GM23338 (cell line): ENCODE results near the gene GHRHR. TPM values are rescaled to one million over a fixed set of nuclear protein-coding genes. Genes with fewer than 3 reads are reported as not detected.

Experiments
- ATAC-seq: fragments of 200-7000 bp; cut with Tn5 transposase; 3 replicates; pipeline ENCODE4 v1.9.1; 2020
- DNase-seq: peaks from one replicate; pipeline ENCODE4 v3.0.0-alpha.2; 2015; ENCODE audit warnings: low spot score
- H2AFZ ChIP-seq: fragments of 200-600 bp; sonication (generic); 2 replicates; pipeline ENCODE4 v1.8.0; 2016; ENCODE audit warnings: antibody characterized with exemption, mild to moderate bottlenecking, moderate library complexity
- H3F3A ChIP-seq: fragments of 200-600 bp; sonication (generic); replicated peaks from 2 replicates; pipeline ENCODE4 v1.8.0; 2017; ENCODE audit warnings: antibody characterized with exemption, mixed run types, low read depth
- H3K27ac ChIP-seq: fragments of 200-600 bp; sonication (generic); 2 replicates; pipeline ENCODE4 v1.6.1; 2016; ENCODE audit warnings: low read depth
- H3K27me3 ChIP-seq: fragments of 200-600 bp; sonication (generic); 2 replicates; pipeline ENCODE4 v1.8.0; 2016; ENCODE audit warnings: mild to moderate bottlenecking, mixed run types, moderate library complexity; ENCODE audit not compliant: insufficient read depth
- H3K36me3 ChIP-seq: fragments of 200-600 bp; sonication (generic); 2 replicates; pipeline ENCODE4 v1.8.0; 2016; ENCODE audit warnings: mild to moderate bottlenecking; ENCODE audit not compliant: insufficient read depth
- H3K4me1 ChIP-seq: fragments of 200-600 bp; sonication (generic); 2 replicates; pipeline ENCODE4 v1.8.0; 2016; ENCODE audit warnings: mild to moderate bottlenecking, moderate library complexity; ENCODE audit not compliant: insufficient read depth
- H3K4me2 ChIP-seq: fragments of 200-600 bp; sonication (generic); 2 replicates; pipeline ENCODE4 v1.7.1; 2017; ENCODE audit warnings: mixed run types
- H3K4me3 ChIP-seq: fragments of 200-600 bp; sonication (generic); 2 replicates; pipeline ENCODE4 v1.6.1; 2016; ENCODE audit warnings: mixed run types
- H3K79me2 ChIP-seq: fragments of 200-600 bp; sonication (generic); replicated peaks from 2 replicates; pipeline ENCODE4 v1.8.0; 2017; ENCODE audit warnings: mild to moderate bottlenecking; ENCODE audit not compliant: insufficient read depth
- H3K9me2 ChIP-seq: fragments of 200-600 bp; sonication (generic); 2 replicates; pipeline ENCODE4 v1.8.0; 2017; ENCODE audit not compliant: insufficient read depth
- H4K20me1 ChIP-seq: fragments of 200-600 bp; sonication (generic); replicated peaks from 2 replicates; pipeline ENCODE4 v1.8.0; 2017; ENCODE audit warnings: mild to moderate bottlenecking; ENCODE audit not compliant: insufficient read depth
- H3K27ac Mint-ChIP-seq: 2 replicates; pipeline ENCODE4 v1.8.0; 2020; ENCODE audit warnings: inconsistent platforms, mild to moderate bottlenecking, moderate library complexity, mixed read lengths
- H3K27me3 Mint-ChIP-seq: 3 replicates; pipeline ENCODE4 v1.8.0; 2022; ENCODE audit warnings: low read depth, mild to moderate bottlenecking, moderate library complexity, mixed read lengths, inconsistent platforms; ENCODE audit not compliant: insufficient read depth, poor library complexity
- H3K36me3 Mint-ChIP-seq: 3 replicates; pipeline ENCODE4 v1.8.0; 2021; ENCODE audit warnings: low read depth, mild to moderate bottlenecking, inconsistent platforms, moderate library complexity, mixed read lengths
- H3K4me1 Mint-ChIP-seq: 3 replicates; pipeline ENCODE4 v1.8.0; 2020; ENCODE audit warnings: mild to moderate bottlenecking, inconsistent platforms, mixed read lengths
- H3K4me3 Mint-ChIP-seq: 3 replicates; pipeline ENCODE4 v1.8.0; 2021; ENCODE audit warnings: moderate library complexity, mild to moderate bottlenecking, inconsistent platforms, mixed read lengths
- H3K9me3 Mint-ChIP-seq: 3 replicates; pipeline ENCODE4 v1.8.0; 2020; ENCODE audit warnings: moderate library complexity, mild to moderate bottlenecking, inconsistent platforms, mixed read lengths
- CREB1 ChIP-seq: fragments of 250-450 bp; sonication (Bioruptor Pico); IDR thresholded peaks from 2 replicates; pipeline ENCODE4 v1.5.0; 2020; ENCODE audit warnings: low read depth, mild to moderate bottlenecking, moderate library complexity
- CTCF ChIP-seq, 2 experiments: fragments of 200-600 bp in 1 of 2; sonication (generic) in 1 of 2; conservative IDR thresholded peaks; 2 replicates each; pipeline versions ENCODE4 v1.5.1 to v1.6.1; 2016 to 2017; ENCODE audit warnings: antibody characterized with exemption in 2 of 2, low read depth in 2 of 2, mild to moderate bottlenecking in 2 of 2, moderate library complexity in 1 of 2
- ETS1 ChIP-seq: IDR thresholded peaks from 2 replicates; pipeline ENCODE4 v1.6.1; 2016; ENCODE audit warnings: antibody characterized with exemption
- EZH2 ChIP-seq: fragments of 200-600 bp; sonication (generic); IDR thresholded peaks from one replicate; pipeline ENCODE4 v1.8.0; 2017; ENCODE audit warnings: antibody characterized with exemption, mild to moderate bottlenecking, low read depth; ENCODE audit not compliant: unreplicated experiment
- JUNB ChIP-seq: IDR thresholded peaks from one replicate; pipeline ENCODE4 v1.6.1; 2016; ENCODE audit warnings: antibody characterized with exemption; ENCODE audit not compliant: unreplicated experiment
- STAT1 ChIP-seq: IDR thresholded peaks from one replicate; pipeline ENCODE4 v1.6.1; 2016; ENCODE audit warnings: antibody characterized with exemption; ENCODE audit not compliant: unreplicated experiment
- ZNF114 ChIP-seq: fragments of 250-450 bp; sonication (Bioruptor Pico); IDR thresholded peaks from 2 replicates; pipeline ENCODE4 v1.5.0; 2020; ENCODE audit warnings: mild to moderate bottlenecking, moderate library complexity
- ZNF331 ChIP-seq: fragments of 250-450 bp; sonication (Bioruptor Pico); IDR thresholded peaks from 2 replicates; pipeline ENCODE4 v1.5.0; 2020; ENCODE audit warnings: low read depth, mild to moderate bottlenecking, moderate library complexity
- polyA plus RNA-seq: library from polyadenylated mRNA; unstranded; fragments of >200 nt; fragmentation: Nextera tagmentation; extraction: Ambion mirVana; gene quantifications from 2 replicates; pipeline ENCODE4 v1.2.1, GENCODE V29; 2016
- total RNA-seq: library from RNA; depleted of rRNA; stranded (reverse); fragments of >200 nt; shearing (Covaris generic); gene quantifications from 2 replicates; pipeline ENCODE4 v1.2.3, GENCODE V29; 2014
- TF ChIP-seq, protein P1 (sequence below): IDR thresholded peaks from one replicate; pipeline ENCODE4 v1.6.1; 2018; ENCODE audit warnings: antibody characterized with exemption; ENCODE audit not compliant: unreplicated experiment
- TF ChIP-seq, protein P2 (sequence below): fragments of 250-450 bp; sonication (Bioruptor Pico); IDR thresholded peaks from 2 replicates; pipeline ENCODE4 v1.5.0; 2020; ENCODE audit warnings: mild to moderate bottlenecking, moderate library complexity

The GHRHR gene
- total and polyA plus RNA-seq, 2 experiments from 2014 or later, result 2.2 TPM; not detected in 1

- Histone ChIP-seq H3K4me2 (no peak overlapping the region), H3K79me2 (no peaks in the 10 kb centered on the region), H3K27ac (no peak overlapping the region), H3K4me3 (no peak overlapping the region), H3K9me2 (peaks cover 6% of the 10 kb centered on the region; the same call in 1 of the 2 replicates), H3K4me1 (no peaks in the 10 kb centered on the region), H4K20me1 (no peaks in the 10 kb centered on the region), H2AFZ (no peak overlapping the region), H3K27me3 (no peaks in the 10 kb centered on the region), H3K36me3 (no peaks in the 10 kb centered on the region), H3F3A (no peaks in the 10 kb centered on the region)
- H3K27me3 Mint-ChIP-seq, result peaks cover 7% of the 10 kb centered on the region
- no peaks in the 10 kb centered on the region for H3K36me3 Mint-ChIP-seq
- H3K4me1 Mint-ChIP-seq, result no peaks in the 10 kb centered on the region
- no peak for TF ChIP-seq ETS1
- no peak for TF ChIP-seq JUNB
- TF ChIP-seq, protein P1, sequence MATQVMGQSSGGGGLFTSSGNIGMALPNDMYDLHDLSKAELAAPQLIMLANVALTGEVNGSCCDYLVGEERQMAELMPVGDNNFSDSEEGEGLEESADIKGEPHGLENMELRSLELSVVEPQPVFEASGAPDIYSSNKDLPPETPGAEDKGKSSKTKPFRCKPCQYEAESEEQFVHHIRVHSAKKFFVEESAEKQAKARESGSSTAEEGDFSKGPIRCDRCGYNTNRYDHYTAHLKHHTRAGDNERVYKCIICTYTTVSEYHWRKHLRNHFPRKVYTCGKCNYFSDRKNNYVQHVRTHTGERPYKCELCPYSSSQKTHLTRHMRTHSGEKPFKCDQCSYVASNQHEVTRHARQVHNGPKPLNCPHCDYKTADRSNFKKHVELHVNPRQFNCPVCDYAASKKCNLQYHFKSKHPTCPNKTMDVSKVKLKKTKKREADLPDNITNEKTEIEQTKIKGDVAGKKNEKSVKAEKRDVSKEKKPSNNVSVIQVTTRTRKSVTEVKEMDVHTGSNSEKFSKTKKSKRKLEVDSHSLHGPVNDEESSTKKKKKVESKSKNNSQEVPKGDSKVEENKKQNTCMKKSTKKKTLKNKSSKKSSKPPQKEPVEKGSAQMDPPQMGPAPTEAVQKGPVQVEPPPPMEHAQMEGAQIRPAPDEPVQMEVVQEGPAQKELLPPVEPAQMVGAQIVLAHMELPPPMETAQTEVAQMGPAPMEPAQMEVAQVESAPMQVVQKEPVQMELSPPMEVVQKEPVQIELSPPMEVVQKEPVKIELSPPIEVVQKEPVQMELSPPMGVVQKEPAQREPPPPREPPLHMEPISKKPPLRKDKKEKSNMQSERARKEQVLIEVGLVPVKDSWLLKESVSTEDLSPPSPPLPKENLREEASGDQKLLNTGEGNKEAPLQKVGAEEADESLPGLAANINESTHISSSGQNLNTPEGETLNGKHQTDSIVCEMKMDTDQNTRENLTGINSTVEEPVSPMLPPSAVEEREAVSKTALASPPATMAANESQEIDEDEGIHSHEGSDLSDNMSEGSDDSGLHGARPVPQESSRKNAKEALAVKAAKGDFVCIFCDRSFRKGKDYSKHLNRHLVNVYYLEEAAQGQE, result no peak
- no peak for TF ChIP-seq CREB1 (CRISPR knock-in tag)
- TF ChIP-seq STAT1, result no peak
- TF ChIP-seq, protein P2, sequence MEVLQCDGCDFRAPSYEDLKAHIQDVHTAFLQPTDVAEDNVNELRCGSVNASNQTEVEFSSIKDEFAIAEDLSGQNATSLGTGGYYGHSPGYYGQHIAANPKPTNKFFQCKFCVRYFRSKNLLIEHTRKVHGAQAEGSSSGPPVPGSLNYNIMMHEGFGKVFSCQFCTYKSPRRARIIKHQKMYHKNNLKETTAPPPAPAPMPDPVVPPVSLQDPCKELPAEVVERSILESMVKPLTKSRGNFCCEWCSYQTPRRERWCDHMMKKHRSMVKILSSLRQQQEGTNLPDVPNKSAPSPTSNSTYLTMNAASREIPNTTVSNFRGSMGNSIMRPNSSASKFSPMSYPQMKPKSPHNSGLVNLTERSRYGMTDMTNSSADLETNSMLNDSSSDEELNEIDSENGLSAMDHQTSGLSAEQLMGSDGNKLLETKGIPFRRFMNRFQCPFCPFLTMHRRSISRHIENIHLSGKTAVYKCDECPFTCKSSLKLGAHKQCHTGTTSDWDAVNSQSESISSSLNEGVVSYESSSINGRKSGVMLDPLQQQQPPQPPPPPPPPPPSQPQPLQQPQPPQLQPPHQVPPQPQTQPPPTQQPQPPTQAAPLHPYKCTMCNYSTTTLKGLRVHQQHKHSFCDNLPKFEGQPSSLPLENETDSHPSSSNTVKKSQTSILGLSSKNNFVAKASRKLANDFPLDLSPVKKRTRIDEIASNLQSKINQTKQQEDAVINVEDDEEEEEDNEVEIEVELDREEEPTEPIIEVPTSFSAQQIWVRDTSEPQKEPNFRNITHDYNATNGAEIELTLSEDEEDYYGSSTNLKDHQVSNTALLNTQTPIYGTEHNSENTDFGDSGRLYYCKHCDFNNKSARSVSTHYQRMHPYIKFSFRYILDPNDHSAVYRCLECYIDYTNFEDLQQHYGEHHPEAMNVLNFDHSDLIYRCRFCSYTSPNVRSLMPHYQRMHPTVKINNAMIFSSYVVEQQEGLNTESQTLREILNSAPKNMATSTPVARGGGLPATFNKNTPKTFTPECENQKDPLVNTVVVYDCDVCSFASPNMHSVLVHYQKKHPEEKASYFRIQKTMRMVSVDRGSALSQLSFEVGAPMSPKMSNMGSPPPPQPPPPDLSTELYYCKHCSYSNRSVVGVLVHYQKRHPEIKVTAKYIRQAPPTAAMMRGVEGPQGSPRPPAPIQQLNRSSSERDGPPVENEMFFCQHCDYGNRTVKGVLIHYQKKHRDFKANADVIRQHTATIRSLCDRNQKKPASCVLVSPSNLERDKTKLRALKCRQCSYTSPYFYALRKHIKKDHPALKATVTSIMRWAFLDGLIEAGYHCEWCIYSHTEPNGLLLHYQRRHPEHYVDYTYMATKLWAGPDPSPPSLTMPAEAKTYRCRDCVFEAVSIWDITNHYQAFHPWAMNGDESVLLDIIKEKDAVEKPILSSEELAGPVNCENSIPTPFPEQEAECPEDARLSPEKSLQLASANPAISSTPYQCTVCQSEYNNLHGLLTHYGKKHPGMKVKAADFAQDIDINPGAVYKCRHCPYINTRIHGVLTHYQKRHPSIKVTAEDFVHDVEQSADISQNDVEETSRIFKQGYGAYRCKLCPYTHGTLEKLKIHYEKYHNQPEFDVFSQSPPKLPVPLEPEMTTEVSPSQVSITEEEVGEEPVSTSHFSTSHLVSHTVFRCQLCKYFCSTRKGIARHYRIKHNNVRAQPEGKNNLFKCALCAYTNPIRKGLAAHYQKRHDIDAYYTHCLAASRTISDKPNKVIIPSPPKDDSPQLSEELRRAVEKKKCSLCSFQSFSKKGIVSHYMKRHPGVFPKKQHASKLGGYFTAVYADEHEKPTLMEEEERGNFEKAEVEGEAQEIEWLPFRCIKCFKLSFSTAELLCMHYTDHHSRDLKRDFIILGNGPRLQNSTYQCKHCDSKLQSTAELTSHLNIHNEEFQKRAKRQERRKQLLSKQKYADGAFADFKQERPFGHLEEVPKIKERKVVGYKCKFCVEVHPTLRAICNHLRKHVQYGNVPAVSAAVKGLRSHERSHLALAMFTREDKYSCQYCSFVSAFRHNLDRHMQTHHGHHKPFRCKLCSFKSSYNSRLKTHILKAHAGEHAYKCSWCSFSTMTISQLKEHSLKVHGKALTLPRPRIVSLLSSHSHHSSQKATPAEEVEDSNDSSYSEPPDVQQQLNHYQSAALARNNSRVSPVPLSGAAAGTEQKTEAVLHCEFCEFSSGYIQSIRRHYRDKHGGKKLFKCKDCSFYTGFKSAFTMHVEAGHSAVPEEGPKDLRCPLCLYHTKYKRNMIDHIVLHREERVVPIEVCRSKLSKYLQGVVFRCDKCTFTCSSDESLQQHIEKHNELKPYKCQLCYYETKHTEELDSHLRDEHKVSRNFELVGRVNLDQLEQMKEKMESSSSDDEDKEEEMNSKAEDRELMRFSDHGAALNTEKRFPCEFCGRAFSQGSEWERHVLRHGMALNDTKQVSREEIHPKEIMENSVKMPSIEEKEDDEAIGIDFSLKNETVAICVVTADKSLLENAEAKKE, result no peak
- no peak for TF ChIP-seq ZNF114 (CRISPR knock-in tag)
- TF ChIP-seq CTCF (conservative IDR thresholded peaks at IDR 0.05; ENCODE audit: low read depth in 2 of 2), result no peak
- TF ChIP-seq EZH2, result no peak
- no peak for TF ChIP-seq ZNF331 (CRISPR knock-in tag)
- DNase-seq, result no peak
- H3K27ac Mint-ChIP-seq, result no peak overlapping the region
- H3K4me3 Mint-ChIP-seq, result no peak overlapping the region
- H3K9me3 Mint-ChIP-seq, result no peaks in the 10 kb centered on the region
- ATAC-seq, result no peak
These were observed 37.8 kb upstream of the GHRHR start for GRCh38 chr7:30925913-30926312.
